Measurements from ENCODE around the gene BAK1.

DNA sequence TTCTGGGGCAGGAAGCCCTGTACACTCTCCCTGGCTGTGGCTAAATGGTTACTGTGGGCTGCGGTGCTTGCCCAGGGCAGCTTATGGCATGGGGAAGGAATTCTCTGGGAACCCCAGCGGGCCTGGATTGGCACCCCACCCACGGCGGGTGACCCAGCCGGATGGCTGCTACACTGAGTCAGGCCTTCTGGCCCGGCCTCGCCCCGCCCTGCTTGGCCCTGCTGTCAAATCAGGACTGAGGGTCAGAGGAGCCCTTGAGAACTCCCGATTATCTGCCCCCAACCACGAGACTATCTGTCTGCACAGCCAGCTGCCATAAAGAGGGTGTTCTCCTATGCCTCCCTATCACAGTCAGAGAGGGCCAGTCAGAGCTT is 33.7 kb upstream of the BAK1 start:
- TF ChIP-seq CTCF (IDR thresholded peaks at IDR 0.05), result no peak
- no peak for TF ChIP-seq POLR2AphosphoS5 (IDR thresholded peaks at IDR 0.05; ENCODE audit: low read depth, low read length)
